ENCODE measurements around the gene PROSER2.

DNA sequence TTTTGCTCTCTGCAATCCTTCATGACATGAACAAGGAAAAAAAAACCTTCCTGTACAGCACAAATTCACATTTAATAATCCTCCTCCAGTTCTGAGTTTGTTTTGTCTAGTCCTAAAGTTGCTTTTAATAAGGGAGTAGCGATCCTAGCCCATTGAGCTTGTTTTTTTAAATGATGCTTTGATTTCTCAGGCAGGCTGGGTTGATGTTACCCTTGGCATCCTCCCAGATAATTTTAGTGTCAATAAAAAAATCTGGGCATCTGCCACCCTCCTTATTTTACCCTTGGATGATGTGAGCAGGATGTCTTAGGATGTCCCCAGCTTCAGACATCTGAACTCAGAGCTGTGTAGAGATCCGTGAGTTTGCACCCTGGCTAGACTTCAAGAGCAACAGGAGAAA is 33.9 kb upstream of the PROSER2 start:
- no peak for TF ChIP-seq GATA2 (IDR thresholded peaks at IDR 0.05; ENCODE audit: low read depth, low read length)
- TF ChIP-seq GATA3 (IDR thresholded peaks at IDR 0.05; ENCODE audit: low read depth, low read length): no peak
